Activated CD4-positive, alpha-beta T cell treated with anti-CD3 and anti-CD28 coated beads for 48 hours (primary cell): ENCODE data around the gene DCLK1.

ENCODE experiments used
- DNase-seq: peaks from one replicate; pipeline ENCODE4 v3.0.0-alpha.2; 2020

DCLK1 gene

GRCh38 chr13:35930665-35931631 is 200.2 kb downstream of the DCLK1 start:
- DNase-seq = no peak

GRCh38 chr13:35927567-35928021 is 203.6 kb downstream of the DCLK1 start:
- no peak for DNase-seq

GRCh38 chr13:35926859-35927530 is 204.2 kb downstream of the DCLK1 start:
- no peak for DNase-seq

DNA sequence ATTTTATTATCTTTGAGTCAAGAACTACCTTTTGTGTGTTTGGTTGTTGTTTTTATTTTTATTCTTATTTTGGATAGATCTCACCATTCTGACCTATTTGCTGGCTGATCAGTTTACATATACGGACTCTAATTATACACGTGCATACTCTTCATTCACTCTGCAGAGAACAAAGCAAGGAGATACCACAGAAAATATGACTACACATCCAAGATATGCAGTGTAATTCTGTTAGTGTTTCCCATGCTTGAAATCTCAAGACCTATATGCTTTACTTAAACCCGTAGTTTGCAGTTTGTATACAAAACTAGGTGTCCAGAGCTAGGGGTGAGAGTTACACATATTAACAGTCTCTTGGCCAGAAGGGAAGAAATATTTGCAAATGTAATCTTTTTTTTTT is 205.5 kb downstream of the DCLK1 start:
- no peak for DNase-seq

- DNase-seq = no peak
Observed at GRCh38 chr13:35923347-35923746, 207.8 kb downstream of the DCLK1 start.

DNA sequence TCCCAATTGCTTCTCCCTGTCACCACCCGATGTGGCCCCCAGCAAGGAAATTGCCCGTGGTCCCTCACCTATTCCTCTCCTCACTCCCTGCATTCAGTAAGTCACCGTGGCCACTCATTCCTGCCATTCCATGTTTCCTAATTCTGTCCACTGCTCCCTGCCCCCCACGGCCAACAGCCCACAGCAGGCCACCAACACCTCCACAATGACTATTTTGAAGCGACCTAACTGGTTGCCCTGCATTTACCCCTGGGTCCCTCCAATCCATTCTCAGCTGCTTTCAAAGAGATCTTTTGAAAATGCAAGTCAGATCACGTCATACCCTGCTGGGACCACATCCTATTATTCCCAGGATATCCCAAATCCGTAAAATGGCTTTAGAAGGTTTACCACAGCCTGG is 210.4 kb downstream of the DCLK1 start:
- no peak for DNase-seq

- DNase-seq = no peak
Observed at GRCh38 chr13:35917942-35918645, 213.1 kb downstream of the DCLK1 start.

- DNase-seq = no peak
Observed at GRCh38 chr13:35917252-35917941, 213.8 kb downstream of the DCLK1 start.

DNA sequence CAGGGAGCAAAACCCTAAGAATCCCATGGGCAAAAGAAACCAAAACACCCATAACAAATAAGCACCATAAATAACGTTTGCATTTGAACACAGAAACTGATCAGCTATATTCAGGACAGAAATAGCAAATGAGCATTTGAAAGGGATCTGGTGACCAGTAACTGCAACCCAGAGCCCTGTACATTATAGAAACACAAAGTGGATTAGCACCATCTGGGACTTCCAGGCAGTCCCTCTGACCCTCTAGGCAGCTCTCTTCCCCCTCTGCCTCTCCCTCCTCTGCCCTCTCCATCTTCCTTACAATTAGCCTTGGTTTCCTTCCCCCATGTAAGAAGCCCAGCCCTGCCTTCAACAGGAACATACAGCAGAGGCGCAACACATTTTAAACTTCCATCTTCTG is 215.0 kb downstream of the DCLK1 start:
- no peak for DNase-seq

DNA sequence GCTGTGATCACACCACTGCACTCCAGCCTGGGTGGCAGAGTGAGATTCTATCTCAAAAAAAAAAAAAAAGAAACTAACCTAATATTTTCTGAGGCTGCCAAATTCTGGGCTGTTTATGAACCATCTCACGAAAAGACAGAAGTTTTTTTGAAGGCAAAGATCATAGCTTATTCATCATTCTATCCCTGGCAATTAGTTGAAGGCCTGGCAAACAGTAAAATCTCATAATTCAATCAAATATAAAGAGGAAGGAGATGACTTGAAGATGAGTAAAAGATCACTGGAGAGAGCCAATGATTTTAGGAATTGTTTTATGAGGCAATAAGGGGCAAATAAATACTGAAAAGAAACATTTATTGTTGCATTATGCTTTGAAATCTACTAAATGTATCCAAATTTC is 216.5 kb downstream of the DCLK1 start:
- DNase-seq = no peak

DNA sequence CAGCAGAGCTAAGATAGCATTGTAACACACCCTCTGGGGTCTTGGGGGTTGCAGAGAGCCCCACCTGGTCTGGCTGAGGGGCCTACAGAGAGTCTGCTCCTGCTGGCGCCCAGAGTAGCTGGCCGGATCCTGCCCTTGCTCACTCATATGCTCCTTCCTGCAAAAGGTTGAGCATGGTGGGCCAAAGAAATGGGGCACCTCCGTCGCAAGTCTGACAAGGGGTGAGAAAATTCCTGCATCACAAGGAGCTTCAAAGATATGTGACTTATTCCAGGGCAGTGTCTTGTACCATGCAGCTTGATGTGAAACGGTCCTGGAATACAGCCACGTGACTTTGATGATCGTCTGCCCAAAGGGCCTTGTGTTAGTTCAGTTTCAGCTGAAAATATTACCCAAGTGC is 218.3 kb downstream of the DCLK1 start:
- DNase-seq = no peak

DNA sequence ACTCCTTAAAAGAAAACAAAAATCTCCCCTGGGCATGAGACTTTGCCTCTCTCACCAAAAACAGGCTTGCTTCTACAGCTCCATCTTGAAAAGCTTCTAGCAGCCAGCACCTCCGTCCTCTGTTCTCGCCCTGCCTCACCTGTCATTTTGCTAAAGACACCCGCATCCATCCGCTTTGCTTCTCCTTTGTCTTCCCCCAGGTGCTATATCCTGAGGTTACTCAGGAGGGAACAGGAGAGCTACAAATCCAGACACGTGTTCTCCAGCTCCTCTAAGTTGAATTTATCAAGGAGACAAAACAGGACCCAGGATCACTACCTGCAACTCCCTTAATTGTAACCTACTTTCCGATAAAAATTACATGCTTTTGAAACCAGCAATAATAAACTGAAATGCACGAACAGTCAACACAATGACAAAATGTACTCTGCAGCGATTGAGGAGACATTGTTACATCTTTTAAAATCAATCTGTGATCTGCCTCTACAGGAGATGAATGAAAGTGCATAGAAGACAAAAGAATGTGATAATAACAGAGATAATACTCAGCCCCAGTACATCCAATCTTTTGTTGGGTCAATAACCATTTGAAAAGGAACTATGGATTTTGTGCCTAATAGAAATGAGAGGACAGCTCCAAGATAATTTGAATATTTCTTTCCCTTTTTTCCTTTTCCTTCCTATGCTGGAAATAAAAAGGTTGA is 221.2 kb downstream of the DCLK1 start:
- no peak for DNase-seq

DNA sequence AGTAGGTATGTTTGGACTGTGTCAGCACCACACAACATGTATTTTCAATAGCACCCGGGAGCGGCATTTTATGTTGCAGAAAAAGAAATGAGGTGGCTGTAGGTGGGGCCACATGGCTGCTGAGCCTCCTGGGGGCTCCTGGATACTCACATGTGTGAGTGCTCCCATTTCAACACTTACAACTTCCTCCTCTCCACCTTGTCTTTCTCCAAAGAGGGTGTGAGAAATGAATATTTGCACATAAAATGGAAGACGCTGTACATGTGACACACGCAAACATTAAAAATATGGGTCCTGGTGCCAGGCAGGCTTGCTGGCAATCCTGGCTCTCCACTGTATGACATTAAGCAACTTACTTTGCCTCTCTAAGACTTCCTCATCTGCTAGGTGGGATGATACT is 222.1 kb downstream of the DCLK1 start:
- no peak for DNase-seq

- no peak for DNase-seq
Observed at GRCh38 chr13:35908226-35908625, 223.0 kb downstream of the DCLK1 start.

DNA sequence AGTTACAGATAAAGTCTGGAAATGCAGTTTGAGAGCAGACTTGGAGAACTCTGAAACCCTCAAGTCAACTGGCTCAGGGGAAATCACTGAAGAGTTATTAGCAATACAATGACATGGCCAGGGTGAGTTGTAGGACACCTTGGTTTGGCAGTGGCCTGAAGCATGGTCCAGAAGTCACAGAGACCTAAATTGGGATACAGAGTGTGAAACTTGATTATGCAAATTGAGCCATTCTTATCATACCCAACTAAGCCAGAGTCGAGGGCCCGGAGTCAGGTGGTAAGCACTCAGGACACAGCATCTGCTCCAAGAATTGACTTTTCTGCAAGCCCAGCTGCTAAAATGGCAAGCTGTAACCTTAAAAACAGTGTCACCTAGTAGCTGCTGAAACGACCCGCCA is 224.5 kb downstream of the DCLK1 start:
- DNase-seq = no peak

DNA sequence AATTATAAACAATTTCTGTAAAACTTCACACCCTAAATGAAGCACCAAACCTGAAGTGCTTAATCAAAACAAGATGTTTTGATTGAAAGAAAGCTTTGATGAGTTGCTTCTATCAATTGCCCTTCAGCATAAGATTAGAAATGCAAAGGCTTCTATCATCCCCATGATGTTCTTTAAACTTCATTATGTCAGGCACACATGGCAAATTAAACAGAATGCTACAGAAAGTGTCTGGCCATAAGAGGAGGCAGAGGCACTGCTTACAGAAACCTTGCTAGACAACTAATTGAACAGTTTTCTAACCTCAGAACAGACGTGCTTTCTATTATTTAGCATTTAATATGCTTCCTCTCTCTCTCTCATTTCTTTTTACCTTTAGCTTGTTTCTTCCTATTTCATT is 228.1 kb downstream of the DCLK1 start:
- DNase-seq = no peak

DNA sequence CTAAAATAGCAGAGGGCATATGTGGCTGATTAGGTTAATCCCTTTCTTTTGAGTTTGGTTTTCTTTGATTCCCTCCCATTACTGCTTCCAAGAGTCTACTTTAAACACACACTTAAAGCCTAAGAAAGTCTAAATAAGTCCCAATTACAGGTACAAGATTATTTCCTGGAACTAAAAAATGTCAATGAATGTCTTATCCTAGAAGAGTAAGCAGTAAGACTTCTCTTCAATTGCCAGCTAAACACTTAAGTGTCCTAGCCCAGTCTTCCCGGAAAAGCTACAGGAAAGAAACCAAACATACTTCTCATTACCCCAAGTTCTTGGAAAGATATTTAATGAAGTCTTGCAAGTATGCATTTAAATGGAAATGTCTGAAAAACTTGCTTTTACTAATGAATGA is 233.1 kb downstream of the DCLK1 start:
- no peak for DNase-seq

DNA sequence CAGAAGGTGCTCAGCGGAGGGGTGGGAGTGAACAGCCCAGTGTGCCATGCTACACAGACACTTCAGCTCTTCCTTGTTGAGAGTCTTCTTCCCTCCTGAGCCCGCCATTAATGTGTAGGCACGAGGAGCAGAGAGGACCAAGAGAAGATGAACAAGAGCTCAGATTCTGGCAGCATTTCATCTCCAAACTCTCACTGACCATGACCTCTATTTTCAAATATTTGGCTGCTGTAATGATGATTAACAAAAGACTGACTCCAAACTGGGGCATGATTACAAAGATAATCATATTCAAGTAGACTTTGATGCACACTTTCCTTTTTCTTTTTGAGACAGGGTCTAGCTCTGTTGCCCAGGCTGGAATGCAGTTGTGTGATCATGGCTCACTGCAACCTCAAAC is 236.5 kb downstream of the DCLK1 start:
- DNase-seq = no peak

DNA sequence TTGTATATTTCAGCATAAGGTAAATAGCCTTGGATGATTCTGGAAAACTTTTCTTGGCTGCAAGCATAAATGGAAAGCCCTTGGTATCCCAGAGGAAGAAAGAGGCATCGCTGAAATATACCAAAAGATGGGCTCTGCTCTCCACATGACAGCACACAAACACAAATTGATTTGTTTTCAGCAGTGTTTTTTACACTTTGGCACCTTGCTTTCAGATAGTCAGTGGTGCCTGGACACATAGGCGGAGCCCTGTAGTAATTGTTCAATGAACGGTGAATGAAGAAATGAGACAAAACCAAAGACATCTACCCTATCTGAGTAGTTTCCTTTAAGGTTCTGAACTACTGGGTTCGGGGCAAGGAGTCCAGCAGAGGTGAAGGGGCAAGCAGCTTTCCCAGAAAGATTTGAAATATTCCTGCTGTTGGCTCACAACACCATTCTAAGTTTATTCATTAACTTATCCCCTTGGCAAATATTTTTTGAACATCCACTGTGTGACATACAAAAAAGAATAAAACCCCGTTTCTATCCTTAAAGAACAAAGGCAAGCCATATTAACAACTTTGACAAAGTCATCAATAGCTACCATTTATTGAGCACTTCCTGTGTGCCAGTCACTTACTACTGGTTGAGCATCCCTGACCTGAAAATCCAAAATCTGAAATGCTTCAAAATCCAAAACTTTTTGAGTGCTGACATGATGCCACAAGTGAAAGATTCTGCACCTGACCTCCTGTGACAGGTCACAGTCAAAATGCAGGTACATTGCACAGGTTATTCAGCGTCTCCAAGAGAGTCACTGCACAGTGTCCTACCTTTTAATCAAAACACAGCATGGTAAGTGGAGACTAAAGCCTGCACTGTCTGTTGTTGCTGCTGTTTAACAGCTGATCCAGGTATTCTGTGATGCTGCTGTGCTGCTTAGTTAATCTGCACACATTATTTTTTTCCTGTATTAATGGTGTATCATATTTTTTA is 238.1 kb downstream of the DCLK1 start:
- no peak for DNase-seq

GRCh38 chr13:35891507-35892441 is 239.4 kb downstream of the DCLK1 start:
- no peak for DNase-seq
